Measurements from ENCODE around the gene PRKCH. TPM values are rescaled to one million over a fixed set of nuclear protein-coding genes. Genes with fewer than 3 reads are reported as not detected.

Gene PRKCH
- total RNA-seq, 1 experiment from 2014 or later: 170 TPM

- ChIA-PET POLR2A (ENCODE audit: unreplicated experiment) (no interaction called here), CTCF (interaction anchor here (0.5 kb wide), 1 partner anchor 49 kb away, joined by 3 read pairs; no protein-coding TSS in a partner anchor)
- Histone ChIP-seq H3K27me3 (ENCODE audit: low read length) (no peaks in the 10 kb centered on the region), H3K36me3 (ENCODE audit: low read depth, low read length) (peaks cover 14% of the 10 kb centered on the region), H3F3A (ENCODE audit: low read length, unreplicated experiment) (no peaks in the 10 kb centered on the region), H3K9me2 (replicated peaks; ENCODE audit: low read length) (no peaks in the 10 kb centered on the region), H4K20me1 (ENCODE audit: low read length) (no peaks in the 10 kb centered on the region), H3K4me2 (ENCODE audit: low read length) (no peak overlapping the region), H3K79me2 (ENCODE audit: low read length) (no peaks in the 10 kb centered on the region), H3K9ac (ENCODE audit: low read length) (no peak overlapping the region), H3K9me3 (ENCODE audit: low read length) (peaks cover 15% of the 10 kb centered on the region), H3K27ac (ENCODE audit: low read length) (no peak overlapping the region), H3K4me1 (ENCODE audit: insufficient read depth, low read length) (no peaks in the 10 kb centered on the region), H2AFZ (ENCODE audit: low read length) (no peak overlapping the region), H3K4me3 (ENCODE audit: low read length) (no peak overlapping the region)
- no TSS peak for BruUV-seq (replicated peaks)
- TF ChIP-seq EZH2phosphoT487 (IDR thresholded peaks at IDR 0.05; ENCODE audit: borderline replicate concordance, low read length): no peak
- TF ChIP-seq EZH2 (IDR thresholded peaks at IDR 0.05; ENCODE audit: low read length, unreplicated experiment): no peak
- no peak for TF ChIP-seq CTCF (conservative IDR thresholded peaks at IDR 0.05; ENCODE audit: low read depth, low read length)
- intact Hi-C loops (cut with micrococcal nuclease): no loop called here
- ATAC-seq (no peak), DNase-seq (no peak)
Measured at GRCh38 chr14:61377749-61378148, 56.4 kb downstream of the PRKCH start.

GRCh38 chr14:61379639-61380184 is 58.3 kb downstream of the PRKCH start:
- ChIA-PET CTCF (interaction anchor here (0.7 kb wide), 1 partner anchor 1312 kb away, joined by 4 read pairs; no protein-coding TSS in a partner anchor), POLR2A (ENCODE audit: unreplicated experiment) (no interaction called here)
- no peak for DNase-seq
- Histone ChIP-seq H3K4me1 (ENCODE audit: insufficient read depth, low read length) (no peaks in the 10 kb centered on the region), H3K79me2 (ENCODE audit: low read length) (no peaks in the 10 kb centered on the region), H3F3A (ENCODE audit: low read length, unreplicated experiment) (no peaks in the 10 kb centered on the region), H3K27ac (ENCODE audit: low read length) (no peak overlapping the region), H4K20me1 (ENCODE audit: low read length) (no peaks in the 10 kb centered on the region), H3K4me3 (ENCODE audit: low read length) (no peak overlapping the region), H3K9ac (ENCODE audit: low read length) (no peak overlapping the region), H3K4me2 (ENCODE audit: low read length) (no peak overlapping the region), H3K9me2 (replicated peaks; ENCODE audit: low read length) (no peaks in the 10 kb centered on the region), H2AFZ (ENCODE audit: low read length) (no peak overlapping the region), H3K9me3 (ENCODE audit: low read length) (peaks cover 8% of the 10 kb centered on the region), H3K36me3 (ENCODE audit: low read depth, low read length) (peaks cover 8% of the 10 kb centered on the region), H3K27me3 (ENCODE audit: low read length) (no peaks in the 10 kb centered on the region)
- intact Hi-C loops (cut with micrococcal nuclease): no loop called here
- ATAC-seq: no peak
- TF ChIP-seq CTCF (conservative IDR thresholded peaks at IDR 0.05; ENCODE audit: low read depth, low read length): no peak
- TF ChIP-seq EZH2 (IDR thresholded peaks at IDR 0.05; ENCODE audit: low read length, unreplicated experiment): no peak
- no peak for TF ChIP-seq EZH2phosphoT487 (IDR thresholded peaks at IDR 0.05; ENCODE audit: borderline replicate concordance, low read length)
- no TSS peak for BruUV-seq (replicated peaks)

- DNase-seq (peak; percentile 35), ATAC-seq (peak; percentile 58)
- H3K36me3 ChIP-seq (ENCODE audit: low read depth, low read length): no peaks in the 10 kb centered on the region
- no peak overlapping the region for H3K27ac ChIP-seq (ENCODE audit: low read length)
- H3K9me2 ChIP-seq (replicated peaks; ENCODE audit: low read length): no peaks in the 10 kb centered on the region
- no peaks in the 10 kb centered on the region for H3K4me1 ChIP-seq (ENCODE audit: insufficient read depth, low read length)
- no peak for TF ChIP-seq EZH2phosphoT487 (IDR thresholded peaks at IDR 0.05; ENCODE audit: borderline replicate concordance, low read length)
- TF ChIP-seq CTCF (conservative IDR thresholded peaks at IDR 0.05; ENCODE audit: low read depth, low read length): peak; percentile 51
- H3K4me2 ChIP-seq (ENCODE audit: low read length): no peak overlapping the region
- CTCF ChIA-PET: interaction anchor here (0.6 kb wide), 1 partner anchor 59 kb away, joined by 3 read pairs; no protein-coding TSS in a partner anchor
- H3K27me3 ChIP-seq (ENCODE audit: low read length): no peaks in the 10 kb centered on the region
- H3K4me3 ChIP-seq (ENCODE audit: low read length): no peak overlapping the region
- intact Hi-C loops (cut with micrococcal nuclease): no loop called here
- BruUV-seq (replicated peaks): no TSS peak
- H4K20me1 ChIP-seq (ENCODE audit: low read length): no peaks in the 10 kb centered on the region
- H3F3A ChIP-seq (ENCODE audit: low read length, unreplicated experiment): no peaks in the 10 kb centered on the region
- H3K9me3 ChIP-seq (ENCODE audit: low read length): no peaks in the 10 kb centered on the region
- peaks cover 6% of the 10 kb centered on the region; the same call in 1 of the 2 replicates for H3K79me2 ChIP-seq (ENCODE audit: low read length)
- POLR2A ChIA-PET (ENCODE audit: unreplicated experiment): no interaction called here
- H3K9ac ChIP-seq (ENCODE audit: low read length): no peak overlapping the region
- H2AFZ ChIP-seq (ENCODE audit: low read length): no peak overlapping the region
Measured at GRCh38 chr14:61380984-61381383, 59.6 kb downstream of the PRKCH start.
